K562 (cell line): Measurements from ENCODE around the gene LZTR1. TPM values are rescaled to one million over a fixed set of nuclear protein-coding genes. Genes with fewer than 3 reads are reported as not detected.
A peak's percentile ranks its signal among the peaks of the same experiment; 100 is the strongest.

Experiments used
- ILK ChIP-seq: fragments of 450-650 bp; IDR thresholded peaks from 2 replicates; pipeline ENCODE4 v1.6.1; 2016; ENCODE audit warnings: missing genetic modification characterization, low read depth, mild to moderate bottlenecking, missing compliant biosample characterization, moderate library complexity, borderline replicate concordance
- MTA2 ChIP-seq: fragments of 450-650 bp; IDR thresholded peaks from 2 replicates; pipeline ENCODE4 v1.6.1; 2016; ENCODE audit warnings: low read depth
- POLR2AphosphoS5 ChIP-seq: IDR thresholded peaks from 2 replicates; pipeline ENCODE4 v1.6.1; 2011; ENCODE audit warnings: mild to moderate bottlenecking, low read depth, low read length, moderate library complexity; ENCODE audit not compliant: control insufficient read depth, insufficient read depth
- RBM22 ChIP-seq: fragments of 200-400 bp; formaldehyde crosslinking; IDR thresholded peaks from 2 replicates; pipeline ENCODE4 v1.6.1; 2018; ENCODE audit warnings: low read length, low read depth; ENCODE audit not compliant: poor library complexity, severe bottlenecking
- SREBF1 ChIP-seq: fragments of 150-350 bp; IDR thresholded peaks from 2 replicates; pipeline ENCODE4 v1.6.1; 2014; ENCODE audit warnings: antibody characterized with exemption, low read depth, low read length, borderline replicate concordance
- WHSC1 ChIP-seq: IDR thresholded peaks from one replicate; pipeline ENCODE4 v1.6.1; 2012; ENCODE audit warnings: low read length, control low read depth, inconsistent platforms
- ZNF134 ChIP-seq: fragments of 250-450 bp; sonication (Bioruptor Pico); conservative IDR thresholded peaks from 2 replicates; pipeline ENCODE4 v1.4.0; 2020
- ZNF347 ChIP-seq: fragments of 450-650 bp; formaldehyde crosslinking; IDR thresholded peaks from 2 replicates; pipeline ENCODE4 v1.4.0; 2020; ENCODE audit warnings: low read depth, mild to moderate bottlenecking, moderate library complexity
- polyA plus RNA-seq, 8 experiments: library from polyadenylated mRNA; depleted of rRNA in 4 of 8; stranded (reverse) in 5 of 8; unstranded in 3 of 8; fragments of >200 nt; fragmentation: Nextera tagmentation in 2 of 8; fragmentation: Illumina TruSeq in 1 of 8; extraction: Ambion mirVana in 2 of 8; extraction: Trizol in 1 of 8; gene quantifications; 2 replicates each; pipeline versions ENCODE4 v1.2.1 to v1.2.3, GENCODE V29; 2011 to 2014; ENCODE audit warnings: inconsistent platforms in 1 of 8, missing spikeins in 1 of 8
- total RNA-seq, 7 experiments: library from RNA; depleted of rRNA in 6 of 7; stranded (reverse); fragments of >200 nt in 6 of 7; fragmentation: Illumina TruSeq in 2 of 7; extraction: Trizol in 2 of 7; gene quantifications; 2 replicates each; pipeline versions ENCODE4 v1.2.1 to v1.2.3, GENCODE V29; 2011 to 2021; ENCODE audit warnings: low replicate concordance in 1 of 7
- TF ChIP-seq, protein P1 (sequence below): fragments of 250-450 bp; sonication (Bioruptor Pico); IDR thresholded peaks from 2 replicates; pipeline ENCODE4 v1.4.0; 2020; ENCODE audit warnings: borderline replicate concordance
- TF ChIP-seq, protein P2 (sequence below), 2 experiments: IDR thresholded peaks in 1 of 2; conservative IDR thresholded peaks in 1 of 2; 2 replicates each; pipeline ENCODE4 v1.6.1; 2016; ENCODE audit warnings: low read depth in 2 of 2, mild to moderate bottlenecking in 1 of 2, missing compliant biosample characterization in 1 of 2, missing genetic modification characterization in 1 of 2, moderate library complexity in 1 of 2
- TF ChIP-seq, protein P3 (sequence below): fragments of 250-450 bp; sonication (Bioruptor Pico); IDR thresholded peaks from 2 replicates; pipeline ENCODE4 v1.4.0; 2020; ENCODE audit warnings: mild to moderate bottlenecking, moderate library complexity
- TF ChIP-seq, protein P4 (sequence below): fragments of 450-650 bp; IDR thresholded peaks from 2 replicates; pipeline ENCODE4 v1.6.1; 2017; ENCODE audit warnings: antibody characterized with exemption
- TF ChIP-seq, protein P5 (sequence below): IDR thresholded peaks from 2 replicates; pipeline ENCODE4 v1.6.1; 2012; ENCODE audit warnings: low read depth, low read length, improper control_type of control experiment, borderline replicate concordance

LZTR1 gene
- total and polyA plus RNA-seq, 9 of the 15 experiments (the other 6 are each of a cell fraction or from before 2014, with no cell fraction given) = 2.2 to 135 (median 63.0) TPM

DNA sequence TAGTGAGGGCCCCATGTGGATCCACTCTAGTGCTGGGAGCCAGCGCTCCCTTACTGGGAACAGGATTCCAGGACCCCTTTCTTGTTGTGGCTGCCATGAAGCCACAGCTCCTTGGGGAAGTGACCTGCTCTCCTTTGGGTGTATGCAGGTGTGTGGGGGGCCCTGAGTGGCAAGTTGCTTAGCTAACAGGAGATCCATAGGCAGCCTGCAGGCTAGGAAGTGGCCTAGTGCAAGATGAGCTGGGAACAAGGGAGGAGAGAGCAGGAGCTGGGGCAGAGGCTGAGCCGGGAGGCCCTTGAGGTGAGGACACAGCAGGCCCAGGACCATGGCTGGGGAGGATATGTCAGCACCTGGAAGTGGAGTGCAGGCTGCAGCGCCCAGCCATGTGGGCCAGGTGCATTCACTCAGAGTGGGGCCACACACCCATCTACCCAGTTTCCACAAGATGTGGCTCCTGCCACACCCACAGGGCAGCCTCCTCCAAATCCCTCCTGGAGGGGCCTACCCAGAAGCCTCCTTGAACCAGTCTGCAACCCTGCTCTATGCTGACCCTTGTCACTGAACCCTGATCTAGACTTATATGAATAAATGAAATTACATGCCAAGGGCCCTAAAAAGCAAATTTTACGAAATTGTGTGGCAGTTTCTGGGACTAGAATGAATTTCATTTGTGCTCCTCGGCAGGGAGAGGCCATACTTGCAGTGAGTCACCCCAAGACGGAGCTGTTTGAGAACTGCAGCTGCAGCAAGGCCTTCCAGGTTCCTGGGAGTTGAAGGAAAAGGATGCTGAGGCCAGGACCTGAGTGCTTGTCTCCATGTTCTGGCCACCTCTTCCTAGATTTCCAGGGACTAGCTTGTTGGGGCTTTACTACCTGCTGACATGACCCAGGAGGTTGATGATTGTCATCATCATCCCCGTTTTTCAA lies 16.6 kb downstream of the LZTR1 start (continued):
- TF ChIP-seq, protein P1, sequence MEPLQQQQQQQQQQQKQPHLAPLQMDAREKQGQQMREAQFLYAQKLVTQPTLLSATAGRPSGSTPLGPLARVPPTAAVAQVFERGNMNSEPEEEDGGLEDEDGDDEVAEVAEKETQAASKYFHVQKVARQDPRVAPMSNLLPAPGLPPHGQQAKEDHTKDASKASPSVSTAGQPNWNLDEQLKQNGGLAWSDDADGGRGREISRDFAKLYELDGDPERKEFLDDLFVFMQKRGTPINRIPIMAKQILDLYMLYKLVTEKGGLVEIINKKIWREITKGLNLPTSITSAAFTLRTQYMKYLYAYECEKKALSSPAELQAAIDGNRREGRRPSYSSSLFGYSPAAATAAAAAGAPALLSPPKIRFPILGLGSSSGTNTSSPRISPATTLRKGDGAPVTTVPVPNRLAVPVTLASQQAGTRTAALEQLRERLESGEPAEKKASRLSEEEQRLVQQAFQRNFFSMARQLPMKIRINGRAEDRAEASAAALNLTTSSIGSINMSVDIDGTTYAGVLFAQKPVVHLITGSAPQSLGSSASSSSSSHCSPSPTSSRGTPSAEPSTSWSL = 0 out of 2 replicates have a peak, but pooled peaks have one; percentile 64
- TF ChIP-seq, protein P2, sequence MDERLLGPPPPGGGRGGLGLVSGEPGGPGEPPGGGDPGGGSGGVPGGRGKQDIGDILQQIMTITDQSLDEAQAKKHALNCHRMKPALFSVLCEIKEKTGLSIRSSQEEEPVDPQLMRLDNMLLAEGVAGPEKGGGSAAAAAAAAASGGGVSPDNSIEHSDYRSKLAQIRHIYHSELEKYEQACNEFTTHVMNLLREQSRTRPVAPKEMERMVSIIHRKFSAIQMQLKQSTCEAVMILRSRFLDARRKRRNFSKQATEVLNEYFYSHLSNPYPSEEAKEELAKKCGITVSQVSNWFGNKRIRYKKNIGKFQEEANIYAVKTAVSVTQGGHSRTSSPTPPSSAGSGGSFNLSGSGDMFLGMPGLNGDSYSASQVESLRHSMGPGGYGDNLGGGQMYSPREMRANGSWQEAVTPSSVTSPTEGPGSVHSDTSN (CRISPR knock-in tag; IDR thresholded peaks at IDR 0.05; ENCODE audit: low read depth) = no peak
- TF ChIP-seq, protein P2 (tag; conservative IDR thresholded peaks at IDR 0.05; ENCODE audit: low read depth) = no peak
- no peak for TF ChIP-seq POLR2AphosphoS5
- TF ChIP-seq SREBF1 = no peak
- no peak for TF ChIP-seq RBM22
- TF ChIP-seq MTA2 = no peak
- peak; percentile 68; the same call in 1 of the 2 replicates for TF ChIP-seq ZNF347 (CRISPR knock-in tag)
- TF ChIP-seq, protein P3, sequence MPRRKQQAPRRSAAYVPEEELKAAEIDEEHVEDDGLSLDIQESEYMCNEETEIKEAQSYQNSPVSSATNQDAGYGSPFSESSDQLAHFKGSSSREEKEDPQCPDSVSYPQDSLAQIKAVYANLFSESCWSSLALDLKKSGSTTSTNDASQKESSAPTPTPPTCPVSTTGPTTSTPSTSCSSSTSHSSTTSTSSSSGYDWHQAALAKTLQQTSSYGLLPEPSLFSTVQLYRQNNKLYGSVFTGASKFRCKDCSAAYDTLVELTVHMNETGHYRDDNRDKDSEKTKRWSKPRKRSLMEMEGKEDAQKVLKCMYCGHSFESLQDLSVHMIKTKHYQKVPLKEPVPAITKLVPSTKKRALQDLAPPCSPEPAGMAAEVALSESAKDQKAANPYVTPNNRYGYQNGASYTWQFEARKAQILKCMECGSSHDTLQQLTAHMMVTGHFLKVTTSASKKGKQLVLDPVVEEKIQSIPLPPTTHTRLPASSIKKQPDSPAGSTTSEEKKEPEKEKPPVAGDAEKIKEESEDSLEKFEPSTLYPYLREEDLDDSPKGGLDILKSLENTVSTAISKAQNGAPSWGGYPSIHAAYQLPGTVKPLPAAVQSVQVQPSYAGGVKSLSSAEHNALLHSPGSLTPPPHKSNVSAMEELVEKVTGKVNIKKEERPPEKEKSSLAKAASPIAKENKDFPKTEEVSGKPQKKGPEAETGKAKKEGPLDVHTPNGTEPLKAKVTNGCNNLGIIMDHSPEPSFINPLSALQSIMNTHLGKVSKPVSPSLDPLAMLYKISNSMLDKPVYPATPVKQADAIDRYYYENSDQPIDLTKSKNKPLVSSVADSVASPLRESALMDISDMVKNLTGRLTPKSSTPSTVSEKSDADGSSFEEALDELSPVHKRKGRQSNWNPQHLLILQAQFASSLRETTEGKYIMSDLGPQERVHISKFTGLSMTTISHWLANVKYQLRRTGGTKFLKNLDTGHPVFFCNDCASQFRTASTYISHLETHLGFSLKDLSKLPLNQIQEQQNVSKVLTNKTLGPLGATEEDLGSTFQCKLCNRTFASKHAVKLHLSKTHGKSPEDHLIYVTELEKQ (CRISPR knock-in tag) = no peak; the same call in 1 of the 2 replicates
- 0 out of 2 replicates have a peak, but pooled peaks have one; percentile 26 for TF ChIP-seq ZNF134 (CRISPR knock-in tag)
- TF ChIP-seq, protein P4, sequence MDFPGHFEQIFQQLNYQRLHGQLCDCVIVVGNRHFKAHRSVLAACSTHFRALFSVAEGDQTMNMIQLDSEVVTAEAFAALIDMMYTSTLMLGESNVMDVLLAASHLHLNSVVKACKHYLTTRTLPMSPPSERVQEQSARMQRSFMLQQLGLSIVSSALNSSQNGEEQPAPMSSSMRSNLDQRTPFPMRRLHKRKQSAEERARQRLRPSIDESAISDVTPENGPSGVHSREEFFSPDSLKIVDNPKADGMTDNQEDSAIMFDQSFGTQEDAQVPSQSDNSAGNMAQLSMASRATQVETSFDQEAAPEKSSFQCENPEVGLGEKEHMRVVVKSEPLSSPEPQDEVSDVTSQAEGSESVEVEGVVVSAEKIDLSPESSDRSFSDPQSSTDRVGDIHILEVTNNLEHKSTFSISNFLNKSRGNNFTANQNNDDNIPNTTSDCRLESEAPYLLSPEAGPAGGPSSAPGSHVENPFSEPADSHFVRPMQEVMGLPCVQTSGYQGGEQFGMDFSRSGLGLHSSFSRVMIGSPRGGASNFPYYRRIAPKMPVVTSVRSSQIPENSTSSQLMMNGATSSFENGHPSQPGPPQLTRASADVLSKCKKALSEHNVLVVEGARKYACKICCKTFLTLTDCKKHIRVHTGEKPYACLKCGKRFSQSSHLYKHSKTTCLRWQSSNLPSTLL = no peak
- TF ChIP-seq WHSC1 = no peak
- TF ChIP-seq, protein P5, sequence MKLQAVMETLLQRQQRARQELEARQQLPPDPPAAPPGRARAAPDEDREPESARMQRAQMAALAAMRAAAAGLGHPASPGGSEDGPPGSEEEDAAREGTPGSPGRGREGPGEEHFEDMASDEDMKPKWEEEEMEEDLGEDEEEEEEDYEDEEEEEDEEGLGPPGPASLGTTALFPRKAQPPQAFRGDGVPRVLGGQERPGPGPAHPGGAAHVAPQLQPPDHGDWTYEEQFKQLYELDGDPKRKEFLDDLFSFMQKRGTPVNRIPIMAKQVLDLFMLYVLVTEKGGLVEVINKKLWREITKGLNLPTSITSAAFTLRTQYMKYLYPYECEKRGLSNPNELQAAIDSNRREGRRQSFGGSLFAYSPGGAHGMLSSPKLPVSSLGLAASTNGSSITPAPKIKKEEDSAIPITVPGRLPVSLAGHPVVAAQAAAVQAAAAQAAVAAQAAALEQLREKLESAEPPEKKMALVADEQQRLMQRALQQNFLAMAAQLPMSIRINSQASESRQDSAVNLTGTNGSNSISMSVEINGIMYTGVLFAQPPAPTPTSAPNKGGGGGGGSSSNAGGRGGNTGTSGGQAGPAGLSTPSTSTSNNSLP = no peak
- TF ChIP-seq ILK (tag) = no peak
